Chondrocyte (in vitro differentiated cells): Measurements from ENCODE around the gene LAMB1. TPM values are rescaled to one million over a fixed set of nuclear protein-coding genes. Genes with fewer than 3 reads are reported as not detected.
A peak's percentile ranks its signal among the peaks of the same experiment; 100 is the strongest.
"Not testable (repeated sequence)": the region's sequence is repeated elsewhere in the genome, so short reads cannot be mapped to it uniquely, and the experiment has no call there.

Experiments used
- DNase-seq: peaks from one replicate; pipeline ENCODE4 v3.0.0; 2021; ENCODE audit warnings: mixed read lengths, low spot score
- H3K27ac Mint-ChIP-seq: one replicate; pipeline ENCODE4 v1.8.0; 2021; ENCODE audit warnings: mild to moderate bottlenecking, moderate library complexity, mixed read lengths; ENCODE audit not compliant: unreplicated experiment
- H3K27me3 Mint-ChIP-seq: 2 replicates; pipeline ENCODE4 v1.8.0; 2021; ENCODE audit warnings: low read depth, mixed read lengths
- H3K36me3 Mint-ChIP-seq: 2 replicates; pipeline ENCODE4 v1.8.0; 2021; ENCODE audit warnings: low read depth, mixed read lengths
- H3K4me1 Mint-ChIP-seq: 2 replicates; pipeline ENCODE4 v1.8.0; 2021; ENCODE audit warnings: low read depth, mild to moderate bottlenecking, mixed read lengths
- H3K4me3 Mint-ChIP-seq: one replicate; pipeline ENCODE4 v1.8.0; 2021; ENCODE audit warnings: mild to moderate bottlenecking, moderate library complexity, mixed read lengths; ENCODE audit not compliant: unreplicated experiment
- H3K9me3 Mint-ChIP-seq: 2 replicates; pipeline ENCODE4 v1.8.0; 2021; ENCODE audit warnings: low read depth, mixed read lengths
- total RNA-seq: library from RNA; stranded (reverse); gene quantifications from 3 replicates; pipeline ENCODE4 v1.2.1, GENCODE V29; 2021
- TF ChIP-seq, protein P1 (sequence below): fragments of 200-600 bp; sonication (generic); IDR thresholded peaks from 2 replicates; pipeline ENCODE4 v1.5.0; 2021; ENCODE audit warnings: antibody characterized with exemption, mild to moderate bottlenecking, moderate library complexity

LAMB1 gene
- total RNA-seq, 1 donor from 2014 or later: 466 TPM

DNA sequence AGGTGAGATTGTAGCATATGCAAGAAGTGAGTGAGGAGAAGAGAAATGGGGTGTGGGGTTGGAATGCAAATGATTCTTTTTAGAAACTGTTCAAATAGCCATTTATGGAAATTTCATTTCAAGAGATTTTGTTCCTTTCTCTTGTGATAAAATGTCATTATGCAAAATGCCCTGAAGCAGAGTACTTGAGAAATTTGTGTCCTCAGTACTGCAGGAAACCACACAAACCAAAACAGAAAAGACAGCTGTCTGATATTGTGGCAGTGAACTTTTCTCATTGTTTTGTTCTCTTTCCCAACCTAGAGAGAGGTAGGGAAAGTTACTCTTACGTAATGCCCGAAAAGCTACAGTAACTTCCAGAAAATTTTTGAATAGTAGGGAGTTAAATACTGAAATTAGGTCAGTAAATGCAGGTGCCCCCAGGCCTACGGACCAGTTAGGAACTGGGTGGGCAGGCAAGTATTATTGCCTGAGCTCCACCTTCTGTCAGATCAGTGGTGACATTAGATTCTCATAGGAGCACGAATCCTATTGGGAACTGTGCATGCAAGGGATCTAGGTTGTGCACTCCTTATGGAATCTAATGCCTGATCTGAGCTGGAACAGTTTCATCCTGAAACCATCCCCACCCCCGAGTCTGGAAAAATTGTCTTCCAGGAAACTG is 78.0 kb downstream of the LAMB1 start:
- Mint-ChIP-seq H3K27me3 (no peaks in the 10 kb centered on the region), H3K4me1 (peaks cover 53% of the 10 kb centered on the region), H3K9me3 (no peaks in the 10 kb centered on the region), H3K27ac (peak overlapping the region; percentile 59), H3K36me3 (peaks cover 57% of the 10 kb centered on the region), H3K4me3 (no peak overlapping the region)
- TF ChIP-seq, protein P1, sequence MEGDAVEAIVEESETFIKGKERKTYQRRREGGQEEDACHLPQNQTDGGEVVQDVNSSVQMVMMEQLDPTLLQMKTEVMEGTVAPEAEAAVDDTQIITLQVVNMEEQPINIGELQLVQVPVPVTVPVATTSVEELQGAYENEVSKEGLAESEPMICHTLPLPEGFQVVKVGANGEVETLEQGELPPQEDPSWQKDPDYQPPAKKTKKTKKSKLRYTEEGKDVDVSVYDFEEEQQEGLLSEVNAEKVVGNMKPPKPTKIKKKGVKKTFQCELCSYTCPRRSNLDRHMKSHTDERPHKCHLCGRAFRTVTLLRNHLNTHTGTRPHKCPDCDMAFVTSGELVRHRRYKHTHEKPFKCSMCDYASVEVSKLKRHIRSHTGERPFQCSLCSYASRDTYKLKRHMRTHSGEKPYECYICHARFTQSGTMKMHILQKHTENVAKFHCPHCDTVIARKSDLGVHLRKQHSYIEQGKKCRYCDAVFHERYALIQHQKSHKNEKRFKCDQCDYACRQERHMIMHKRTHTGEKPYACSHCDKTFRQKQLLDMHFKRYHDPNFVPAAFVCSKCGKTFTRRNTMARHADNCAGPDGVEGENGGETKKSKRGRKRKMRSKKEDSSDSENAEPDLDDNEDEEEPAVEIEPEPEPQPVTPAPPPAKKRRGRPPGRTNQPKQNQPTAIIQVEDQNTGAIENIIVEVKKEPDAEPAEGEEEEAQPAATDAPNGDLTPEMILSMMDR: no peak
- no peak for DNase-seq

DNA sequence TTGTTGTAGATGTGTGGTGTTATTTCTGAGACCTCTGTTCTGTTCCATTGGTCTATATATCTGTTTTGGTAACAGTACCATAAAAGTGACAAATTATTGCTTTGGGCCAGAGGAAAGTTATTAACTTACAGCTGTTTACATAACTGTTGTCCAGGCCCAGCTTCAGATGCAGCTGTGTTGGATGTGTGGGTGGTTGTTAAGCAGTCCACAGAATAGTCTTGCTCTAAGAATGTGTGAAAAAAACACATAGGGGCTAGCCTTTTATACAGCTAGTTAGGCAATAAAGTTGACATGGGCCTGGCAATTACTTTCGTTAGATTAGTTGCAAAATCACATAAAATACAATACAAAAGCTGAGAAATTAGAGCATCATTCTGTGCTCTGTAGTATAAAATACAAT is 80.1 kb downstream of the LAMB1 start:
- TF ChIP-seq, protein P1: no peak
- no peak for DNase-seq
- Mint-ChIP-seq H3K27me3 (no peaks in the 10 kb centered on the region), H3K27ac (no peak overlapping the region), H3K4me3 (no peak overlapping the region), H3K9me3 (no peaks in the 10 kb centered on the region), H3K4me1 (peaks cover 57% of the 10 kb centered on the region), H3K36me3 (peaks cover 52% of the 10 kb centered on the region)

DNA sequence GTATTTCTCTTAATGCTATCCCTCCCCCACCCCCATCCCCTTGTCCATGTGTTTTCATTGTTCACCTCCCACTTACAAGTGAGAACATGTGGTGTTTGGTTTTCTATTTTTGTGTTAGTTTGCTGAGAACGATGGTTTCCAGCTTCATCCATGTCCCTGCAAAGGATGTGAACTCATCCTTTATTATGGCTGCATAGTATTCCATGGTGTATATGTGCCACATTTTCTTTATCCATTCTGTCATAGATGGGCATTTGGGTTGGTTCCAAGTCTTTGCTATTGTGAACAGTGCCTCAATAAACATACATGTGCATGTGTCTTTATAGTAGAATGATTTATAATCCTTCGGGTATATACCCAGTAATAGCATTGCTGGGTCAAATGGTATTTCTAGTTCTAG is 81.1 kb downstream of the LAMB1 start:
- H3K27ac Mint-ChIP-seq, H3K9me3 Mint-ChIP-seq, H3K4me3 Mint-ChIP-seq, H3K27me3 Mint-ChIP-seq, DNase-seq: not testable (repeated sequence)
- Mint-ChIP-seq H3K36me3 (peaks cover 52% of the 10 kb centered on the region), H3K4me1 (peaks cover 50% of the 10 kb centered on the region)

DNA sequence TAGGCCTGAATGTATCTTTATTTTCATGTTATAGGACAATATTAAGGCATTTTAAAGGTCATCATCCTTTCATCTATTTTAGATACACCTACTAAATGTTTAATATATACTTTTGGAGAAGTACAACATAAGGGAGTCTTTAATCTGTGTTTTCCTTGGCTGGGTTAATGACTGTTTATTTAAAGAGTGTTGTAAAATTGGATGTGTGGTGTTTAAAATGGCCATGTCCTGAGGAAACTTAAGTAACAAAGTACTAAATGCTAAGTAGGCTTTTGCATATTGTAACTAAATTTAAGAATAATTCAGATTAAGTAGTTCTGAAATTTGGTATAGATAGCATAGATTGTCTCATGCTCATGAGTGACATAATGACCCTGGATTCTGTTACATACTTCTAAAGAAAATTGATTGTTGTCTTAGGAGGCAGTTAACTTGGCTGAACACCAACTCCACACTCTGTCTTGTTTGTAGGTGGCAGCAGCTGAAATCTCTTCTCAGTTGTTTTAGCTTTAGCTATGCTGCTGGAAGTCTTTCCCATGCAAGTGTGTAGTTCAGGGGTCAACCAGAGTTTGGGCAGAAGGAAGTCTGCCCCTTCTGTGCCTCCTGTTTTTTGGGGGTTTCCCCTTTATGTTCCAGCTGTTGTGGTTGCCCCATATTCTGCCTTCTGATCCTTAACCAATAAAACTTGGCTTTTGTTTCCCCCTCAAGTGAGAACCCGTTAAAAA is 82.8 kb downstream of the LAMB1 start:
- TF ChIP-seq, protein P1: no peak
- peak overlapping the region; percentile 62 for H3K27ac Mint-ChIP-seq
- peaks cover 34% of the 10 kb centered on the region for H3K4me1 Mint-ChIP-seq
- H3K36me3 Mint-ChIP-seq: peaks cover 40% of the 10 kb centered on the region
- H3K27me3 Mint-ChIP-seq: no peaks in the 10 kb centered on the region
- no peak overlapping the region for H3K4me3 Mint-ChIP-seq
- no peaks in the 10 kb centered on the region for H3K9me3 Mint-ChIP-seq
- DNase-seq: no peak

DNA sequence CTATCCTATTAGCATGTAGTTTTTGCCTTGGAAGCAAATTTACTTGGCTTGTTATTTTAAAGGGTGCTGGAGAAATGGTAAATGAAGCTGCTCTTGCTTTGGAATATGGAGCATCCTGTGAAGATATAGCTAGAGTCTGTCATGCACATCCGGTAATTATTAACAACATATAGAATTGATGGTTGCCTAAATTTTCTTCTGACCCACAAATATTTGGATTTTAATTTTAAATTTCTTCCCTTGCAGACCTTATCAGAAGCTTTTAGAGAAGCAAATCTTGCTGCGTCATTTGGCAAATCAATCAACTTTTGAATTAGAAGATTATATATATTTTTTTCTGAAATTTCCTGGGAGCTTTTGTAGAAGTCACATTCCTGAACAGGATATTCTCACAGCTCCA is 84.0 kb downstream of the LAMB1 start:
- no peaks in the 10 kb centered on the region for H3K9me3 Mint-ChIP-seq
- no peak overlapping the region for H3K4me3 Mint-ChIP-seq
- no peak for DNase-seq
- no peak overlapping the region for H3K27ac Mint-ChIP-seq
- H3K27me3 Mint-ChIP-seq: no peaks in the 10 kb centered on the region
- peaks cover 35% of the 10 kb centered on the region for H3K36me3 Mint-ChIP-seq
- H3K4me1 Mint-ChIP-seq: peaks cover 26% of the 10 kb centered on the region
- TF ChIP-seq, protein P1: no peak
